Thyroid gland (tissue), 4 donors: ENCODE data around the gene SLAMF8. TPM values are rescaled to one million over a fixed set of nuclear protein-coding genes. Genes with fewer than 3 reads are reported as not detected.

Experiments
- DNase-seq, 2 donors: peaks; one replicate each; pipeline ENCODE4 v3.0.0-alpha.2; 2019
- H3K27ac ChIP-seq, 3 donors: fragments of 200-600 bp; sonication (generic); 1 replicate in 2 of 3; 2 replicates in 1 of 3; pipeline ENCODE4 v1.5.1; 2016 to 2019; ENCODE audit warnings: mild to moderate bottlenecking in 1 of 3, moderate library complexity in 1 of 3
- H3K27me3 ChIP-seq: fragments of 200-600 bp; sonication (generic); one replicate; pipeline ENCODE4 v1.5.1; 2019
- H3K36me3 ChIP-seq, 2 donors: fragments of 200-600 bp; sonication (generic); one replicate each; pipeline ENCODE4 v1.5.1; 2016 to 2019
- H3K4me1 ChIP-seq, 2 donors: fragments of 200-600 bp; sonication (generic); one replicate each; pipeline ENCODE4 v1.5.1; 2017 to 2019
- H3K4me3 ChIP-seq, 3 donors: fragments of 200-600 bp; sonication (generic); replicated peaks in 1 of 3; 1 replicate in 2 of 3; 2 replicates in 1 of 3; pipeline ENCODE4 v1.5.1; 2016; ENCODE audit warnings: mild to moderate bottlenecking in 1 of 3
- H3K9me3 ChIP-seq: fragments of 200-600 bp; sonication (generic); one replicate; pipeline ENCODE4 v1.5.1; 2017
- POLR2A ChIP-seq, 2 donors: fragments of 450-650 bp; IDR thresholded peaks; one replicate each; pipeline ENCODE4 v1.6.1; 2017; ENCODE audit warnings: antibody characterized with exemption in 2 of 2, mild to moderate bottlenecking in 2 of 2, moderate library complexity in 1 of 2
- WGBS, 2 donors: methylation state at CpG; one replicate each; pipeline ENCODE4 v1.1.5; 2017; 5-methylcytosine and 5-hydroxymethylcytosine counted together
- intact Hi-C: fragments of 100-400 bp; cut with DNase I; formaldehyde crosslinking; loops from one replicate; pipeline ENCODE4 v1.15.1; 2023
- total RNA-seq, 4 donors: library from RNA; depleted of rRNA; stranded (reverse); fragments of >200 nt; gene quantifications; one replicate each; pipeline ENCODE4 v1.2.3, GENCODE V29; 2016
- TF ChIP-seq, protein P1 (sequence below), 6 experiments: fragments of 200-600 bp in 3 of 6; fragments of 450-650 bp in 3 of 6; sonication (generic) in 3 of 6; IDR thresholded peaks; one replicate each; pipeline ENCODE4 v1.5.1; 2016 to 2019; ENCODE audit warnings: antibody characterized with exemption in 6 of 6, mild to moderate bottlenecking in 2 of 6, inconsistent platforms in 1 of 6, moderate library complexity in 1 of 6

SLAMF8 gene
- total RNA-seq, 4 donors from 2014 or later, result 1.6 to 6.3 (median 2.1) TPM

DNA sequence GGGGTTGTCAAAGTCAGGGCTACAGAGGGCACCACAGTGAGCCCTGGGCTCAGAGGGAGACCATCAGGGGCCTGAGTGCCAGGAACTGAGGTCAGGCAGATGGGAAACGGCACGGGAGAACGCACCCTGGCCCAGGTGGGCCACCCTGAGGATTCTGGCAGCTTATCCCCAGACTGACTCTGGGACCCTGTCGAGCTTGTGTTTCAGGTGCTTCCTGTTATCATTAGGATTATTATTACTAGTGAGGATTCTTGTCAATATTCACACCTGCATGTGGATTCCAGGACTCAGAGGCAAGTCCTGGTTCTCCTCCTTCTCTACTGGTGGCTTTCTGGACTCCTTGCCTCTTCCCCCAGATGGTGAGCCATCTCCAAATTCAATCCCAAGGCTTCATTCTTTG is 20.6 kb downstream of the SLAMF8 start:
- intact Hi-C loops, result no loop called here
- Histone ChIP-seq H3K27me3 (no peaks in the 10 kb centered on the region), H3K36me3 (no peaks in the 10 kb centered on the region), H3K9me3 (no peaks in the 10 kb centered on the region), H3K4me1 (no peaks in the 10 kb centered on the region), H3K27ac (no peak overlapping the region), H3K4me3 (no peak overlapping the region)
- TF ChIP-seq, protein P1, sequence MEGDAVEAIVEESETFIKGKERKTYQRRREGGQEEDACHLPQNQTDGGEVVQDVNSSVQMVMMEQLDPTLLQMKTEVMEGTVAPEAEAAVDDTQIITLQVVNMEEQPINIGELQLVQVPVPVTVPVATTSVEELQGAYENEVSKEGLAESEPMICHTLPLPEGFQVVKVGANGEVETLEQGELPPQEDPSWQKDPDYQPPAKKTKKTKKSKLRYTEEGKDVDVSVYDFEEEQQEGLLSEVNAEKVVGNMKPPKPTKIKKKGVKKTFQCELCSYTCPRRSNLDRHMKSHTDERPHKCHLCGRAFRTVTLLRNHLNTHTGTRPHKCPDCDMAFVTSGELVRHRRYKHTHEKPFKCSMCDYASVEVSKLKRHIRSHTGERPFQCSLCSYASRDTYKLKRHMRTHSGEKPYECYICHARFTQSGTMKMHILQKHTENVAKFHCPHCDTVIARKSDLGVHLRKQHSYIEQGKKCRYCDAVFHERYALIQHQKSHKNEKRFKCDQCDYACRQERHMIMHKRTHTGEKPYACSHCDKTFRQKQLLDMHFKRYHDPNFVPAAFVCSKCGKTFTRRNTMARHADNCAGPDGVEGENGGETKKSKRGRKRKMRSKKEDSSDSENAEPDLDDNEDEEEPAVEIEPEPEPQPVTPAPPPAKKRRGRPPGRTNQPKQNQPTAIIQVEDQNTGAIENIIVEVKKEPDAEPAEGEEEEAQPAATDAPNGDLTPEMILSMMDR (IDR thresholded peaks at IDR 0.05), result no peak
- DNase-seq, result no peak
- 64% methylated on average over 4 of the region's 4 CpGs; no CpG with 5 or more reads in 1 of the 2 donors for WGBS, 2 donors

DNA sequence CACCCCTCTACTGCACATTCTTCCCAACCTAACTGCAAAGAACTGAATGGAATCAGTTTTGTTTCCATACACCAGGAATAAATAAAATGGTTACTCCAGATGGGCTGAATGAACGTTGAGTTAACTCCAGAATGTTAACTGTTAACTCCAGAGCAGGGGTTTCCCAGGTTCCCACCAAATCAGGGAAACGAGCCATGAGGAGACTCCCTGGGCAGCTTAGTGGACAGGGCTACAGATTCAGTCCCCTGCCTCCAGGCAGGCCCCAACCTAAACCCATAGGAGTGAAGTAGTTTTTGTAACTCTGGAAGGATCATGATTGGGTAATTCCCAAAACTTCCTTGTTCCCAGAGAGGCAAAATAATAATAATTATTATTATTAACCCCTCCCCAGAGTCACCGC is 21.7 kb downstream of the SLAMF8 start:
- TF ChIP-seq POLR2A (IDR thresholded peaks at IDR 0.05), result no peak
- TF ChIP-seq, protein P1 (IDR thresholded peaks at IDR 0.05), result no peak
- H3K9me3 ChIP-seq, result no peaks in the 10 kb centered on the region
- no peak overlapping the region for H3K4me3 ChIP-seq
- no peak overlapping the region for H3K27ac ChIP-seq
- no peaks in the 10 kb centered on the region for H3K27me3 ChIP-seq
- DNase-seq, result no peak
- no peaks in the 10 kb centered on the region for H3K36me3 ChIP-seq
- WGBS, 2 donors, result 48 to 75% methylated on average over 3 of the region's 3 CpGs
- intact Hi-C loops, result no loop called here
- H3K4me1 ChIP-seq, result peaks cover under 1 to 3% of the 10 kb centered on the region in 2 donors

DNA sequence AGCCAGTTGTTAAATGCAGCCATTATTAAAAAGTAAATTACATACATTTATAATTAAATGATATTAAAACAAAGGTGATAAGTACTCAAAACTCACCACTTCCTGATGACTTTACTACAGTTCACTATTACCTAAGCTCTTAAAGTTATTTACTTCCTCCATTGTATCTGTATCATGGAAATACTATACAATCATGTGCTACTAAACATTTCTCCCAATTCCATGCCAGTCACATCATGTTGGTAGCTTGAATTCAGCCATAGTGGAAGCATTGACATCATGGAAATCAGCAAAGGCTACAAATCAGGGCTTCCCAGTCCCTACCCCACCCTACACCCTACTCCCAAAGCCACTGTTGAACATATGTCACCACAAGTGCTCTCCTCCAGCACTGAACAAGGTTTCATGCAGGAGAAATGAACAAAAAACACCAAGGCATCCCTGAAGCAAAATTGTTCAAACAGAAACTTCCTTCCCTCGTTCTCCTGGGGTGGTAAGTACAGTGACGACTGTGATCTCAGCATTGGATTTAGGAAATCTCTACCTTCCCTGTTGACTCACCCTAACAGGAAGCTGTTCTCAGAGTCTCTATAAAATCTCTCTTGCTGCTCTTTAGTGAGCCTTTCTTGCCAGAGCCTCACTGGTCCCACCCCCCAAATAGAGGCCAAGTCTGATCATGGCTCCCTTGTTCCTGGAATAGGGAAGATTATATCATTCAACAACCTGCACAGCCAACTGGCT is 23.1 kb downstream of the SLAMF8 start:
- H3K4me3 ChIP-seq, result no peak overlapping the region
- no peaks in the 10 kb centered on the region for H3K27me3 ChIP-seq
- peaks cover 6 to 8% of the 10 kb centered on the region in 2 donors for H3K4me1 ChIP-seq
- H3K9me3 ChIP-seq, result no peaks in the 10 kb centered on the region
- TF ChIP-seq POLR2A (IDR thresholded peaks at IDR 0.05), result no peak
- TF ChIP-seq, protein P1 (IDR thresholded peaks at IDR 0.05), result no peak
- DNase-seq, result no peak
- H3K36me3 ChIP-seq, result no peaks in the 10 kb centered on the region
- 73 to 79% methylated on average over 2 of the region's 2 CpGs for WGBS, 2 donors
- H3K27ac ChIP-seq, result no peak overlapping the region
- intact Hi-C loops, result no loop called here

DNA sequence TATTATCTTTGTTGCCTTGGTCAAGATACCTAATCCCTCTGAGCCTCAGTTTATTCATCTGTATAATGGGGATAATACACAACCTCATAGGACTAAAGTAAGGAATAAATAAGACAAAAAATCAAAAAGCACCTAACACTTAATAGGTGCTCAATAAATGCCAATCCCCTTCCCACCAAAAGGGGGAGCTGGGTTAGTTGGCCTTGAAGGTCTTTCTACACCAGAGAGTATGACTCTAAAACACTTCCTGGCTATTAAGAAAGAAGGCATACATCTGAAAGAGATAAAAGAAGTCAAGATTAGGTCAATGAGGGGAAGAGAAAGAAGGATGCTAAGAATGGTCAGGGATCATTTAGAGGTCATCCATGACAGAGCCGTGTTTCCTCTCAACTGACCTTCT is 24.7 kb downstream of the SLAMF8 start:
- DNase-seq, result no peak
- TF ChIP-seq, protein P1 (IDR thresholded peaks at IDR 0.05), result no peak
- TF ChIP-seq POLR2A (IDR thresholded peaks at IDR 0.05), result no peak
- Histone ChIP-seq H3K27me3 (no peaks in the 10 kb centered on the region), H3K27ac (no peak overlapping the region), H3K9me3 (no peaks in the 10 kb centered on the region), H3K4me3 (no peak overlapping the region), H3K36me3 (no peaks in the 10 kb centered on the region), H3K4me1 (peaks cover 9 to 13% of the 10 kb centered on the region in 2 donors)
- intact Hi-C loops, result no loop called here
- 70 to 90% methylated on average over 1 of the region's 1 CpG for WGBS, 2 donors

DNA sequence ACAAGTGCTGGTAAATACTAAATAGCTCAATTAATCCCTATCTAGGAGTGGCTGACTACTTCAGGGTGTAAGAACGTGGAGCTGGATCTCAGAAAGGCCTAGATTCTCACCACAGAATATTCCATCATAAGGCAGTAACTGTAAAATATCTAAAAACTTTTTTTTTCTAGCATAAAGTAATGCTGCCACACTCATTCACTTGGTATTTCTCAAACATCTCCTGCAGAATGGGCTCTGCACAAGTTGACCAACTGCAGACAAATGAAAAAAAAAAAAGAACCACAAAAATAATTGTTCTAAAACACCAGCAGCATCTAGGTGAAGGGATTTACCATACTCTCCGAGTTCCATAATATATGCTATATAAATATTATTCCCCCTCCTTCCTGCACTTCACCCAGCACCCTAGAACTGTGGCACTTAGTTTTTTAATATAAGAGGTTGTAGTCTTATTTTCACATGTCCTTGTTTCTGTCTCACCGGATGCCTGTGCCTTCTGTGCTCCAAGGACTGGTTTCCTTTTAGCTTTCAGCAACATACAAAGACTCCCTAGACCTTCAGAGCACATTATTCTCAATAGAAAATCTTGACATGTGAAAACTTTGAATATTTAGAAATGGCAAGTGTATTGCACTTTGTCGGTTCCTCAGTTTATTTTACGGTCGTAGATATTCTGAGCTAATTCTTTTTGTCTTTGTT is 26.9 kb downstream of the SLAMF8 start:
- intact Hi-C loops, result no loop called here
- Histone ChIP-seq H3K36me3 (no peaks in the 10 kb centered on the region), H3K9me3 (no peaks in the 10 kb centered on the region), H3K4me1 (peaks cover 9 to 13% of the 10 kb centered on the region in 2 donors), H3K27me3 (no peaks in the 10 kb centered on the region), H3K27ac (peak overlapping the region; percentile 91 to 98 (median 93)), H3K4me3 (peak overlapping the region in 1 of 3 donors; percentile 48)
- no peak for DNase-seq
- WGBS, 2 donors, result 23 to 25% methylated on average over 6 of the region's 6 CpGs
- no peak for TF ChIP-seq POLR2A (IDR thresholded peaks at IDR 0.05)
- TF ChIP-seq, protein P1 (IDR thresholded peaks at IDR 0.05), result no peak
